HG03565 (cell line): ENCODE results near the gene SNTG2.
"Not testable (repeated sequence)": the region's sequence is repeated elsewhere in the genome, so short reads cannot be mapped to it uniquely, and the experiment has no call there.

Source experiments
- ATAC-seq: cut with Tn5 transposase; IDR thresholded peaks from one replicate; pipeline ENCODE4 v1.9.1; 2021; ENCODE audit warnings: mild to moderate bottlenecking, moderate library complexity; ENCODE audit not compliant: unreplicated experiment

The SNTG2 gene

DNA sequence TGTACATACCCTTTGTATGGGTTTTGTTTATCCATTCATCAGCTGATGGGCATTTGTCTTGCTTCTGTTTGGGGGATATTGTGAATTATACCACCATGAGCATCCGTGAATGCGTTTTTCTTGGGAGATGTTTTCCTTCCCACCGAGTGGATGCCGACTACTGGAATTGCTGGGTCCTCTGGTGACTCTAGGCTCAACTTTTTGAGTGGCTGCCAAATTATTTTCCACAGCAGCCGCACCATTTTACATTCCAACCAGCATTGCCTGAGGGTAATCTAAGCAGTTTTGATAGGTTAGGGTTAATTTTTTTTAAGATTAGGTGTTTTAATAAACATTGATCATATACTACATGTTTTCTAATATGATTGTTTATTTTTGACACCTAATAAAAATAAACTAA lies 220.1 kb downstream of the SNTG2 start:
- ATAC-seq = no peak

GRCh38 chr2:1173528-1173927 lies 222.9 kb downstream of the SNTG2 start:
- ATAC-seq = no peak

DNA sequence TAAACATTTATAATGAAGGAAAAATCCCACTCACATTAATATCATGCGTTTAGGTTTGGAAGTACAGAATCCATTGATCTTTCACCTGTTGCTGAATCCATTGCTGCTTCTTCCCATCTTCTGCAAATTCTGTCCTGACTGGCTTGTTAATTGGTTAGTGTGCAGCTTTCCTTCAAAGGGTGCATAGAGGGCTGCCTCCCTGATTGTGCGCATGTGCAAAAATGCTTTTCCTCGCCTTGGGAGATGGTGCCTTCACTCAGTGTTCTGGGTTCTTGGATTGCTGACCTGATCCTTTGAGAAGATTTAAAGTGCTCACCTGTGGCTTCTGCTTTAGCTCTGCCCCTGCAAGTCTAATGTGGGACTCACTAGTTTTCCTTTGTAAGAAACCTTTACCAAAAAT lies 231.2 kb downstream of the SNTG2 start:
- ATAC-seq = no peak

- ATAC-seq = no peak
These were observed 232.7 kb downstream of the SNTG2 start for GRCh38 chr2:1183300-1183699.

GRCh38 chr2:1186421-1186820 lies 235.8 kb downstream of the SNTG2 start:
- no peak for ATAC-seq

DNA sequence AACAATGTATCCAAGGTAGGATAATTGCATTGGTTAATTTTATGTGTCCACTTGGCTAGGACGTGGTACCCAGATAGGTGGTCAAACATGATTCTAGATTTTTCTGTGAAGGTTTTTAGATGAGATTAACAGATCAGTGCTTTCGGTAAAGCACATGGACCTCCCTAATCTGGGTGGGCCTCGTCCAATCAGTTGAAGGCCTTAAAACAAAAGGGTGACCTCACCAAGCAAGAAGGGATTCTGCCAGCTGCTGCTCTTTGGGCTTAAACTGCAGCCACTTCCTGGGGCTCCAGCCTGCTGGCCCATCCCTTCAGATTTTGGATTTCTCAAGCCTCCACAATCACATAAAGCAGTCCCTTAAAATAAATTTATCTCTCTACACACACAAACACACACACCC lies 236.5 kb downstream of the SNTG2 start:
- no peak for ATAC-seq

GRCh38 chr2:1192121-1192520 lies 241.5 kb downstream of the SNTG2 start:
- ATAC-seq = no peak

- no peak for ATAC-seq
These were observed 243.2 kb downstream of the SNTG2 start for GRCh38 chr2:1193801-1194200.

- ATAC-seq = no peak
These were observed 253.1 kb downstream of the SNTG2 start for GRCh38 chr2:1203772-1204171.

DNA sequence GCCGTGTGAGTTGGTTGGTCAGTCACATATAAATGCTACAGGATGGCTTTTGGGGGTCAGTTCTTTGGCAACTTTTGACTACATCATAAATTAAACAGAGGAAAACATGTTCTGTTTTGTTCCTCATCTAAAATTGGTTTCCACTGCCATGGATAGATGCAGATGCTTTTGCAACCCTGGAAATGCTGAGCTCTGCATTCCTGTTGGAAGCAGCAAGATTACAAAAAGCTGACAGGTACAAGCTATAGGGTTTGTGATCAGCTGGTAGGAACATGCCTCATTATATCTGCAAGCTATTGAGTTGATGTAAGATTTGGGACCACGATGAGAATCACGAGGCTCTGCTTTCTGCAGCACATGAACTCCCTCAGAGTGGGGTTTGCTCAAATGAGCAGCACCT lies 255.2 kb downstream of the SNTG2 start:
- no peak for ATAC-seq

DNA sequence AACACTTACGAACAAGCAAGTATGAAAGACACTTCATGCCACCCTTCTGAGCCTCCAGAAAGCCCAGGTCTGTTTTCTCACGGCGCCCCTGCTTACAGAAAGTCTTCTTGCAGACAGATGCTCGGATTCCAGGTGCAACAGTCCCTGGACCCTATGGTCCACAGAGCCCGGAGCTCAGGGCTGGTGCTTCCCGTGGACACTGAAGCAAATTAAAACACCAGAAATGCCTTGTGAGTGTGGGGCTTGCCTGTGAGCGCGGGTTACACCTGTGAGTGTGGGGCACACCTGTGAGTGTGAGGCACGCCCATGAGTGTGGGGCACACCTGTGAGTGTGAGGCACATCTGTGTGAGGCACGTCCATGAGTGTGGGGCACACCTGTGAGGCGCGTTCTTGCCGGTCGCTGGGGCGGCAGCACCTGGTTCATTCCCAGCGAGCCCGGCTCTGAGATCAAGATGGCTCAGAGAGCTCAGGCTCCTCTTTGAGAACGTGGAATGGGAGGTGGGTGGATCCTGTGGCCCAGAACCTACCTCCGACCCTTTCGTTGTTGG lies 257.4 kb downstream of the SNTG2 start:
- no peak for ATAC-seq

- ATAC-seq = no peak
These were observed 257.9 kb downstream of the SNTG2 start for GRCh38 chr2:1208522-1208921.

DNA sequence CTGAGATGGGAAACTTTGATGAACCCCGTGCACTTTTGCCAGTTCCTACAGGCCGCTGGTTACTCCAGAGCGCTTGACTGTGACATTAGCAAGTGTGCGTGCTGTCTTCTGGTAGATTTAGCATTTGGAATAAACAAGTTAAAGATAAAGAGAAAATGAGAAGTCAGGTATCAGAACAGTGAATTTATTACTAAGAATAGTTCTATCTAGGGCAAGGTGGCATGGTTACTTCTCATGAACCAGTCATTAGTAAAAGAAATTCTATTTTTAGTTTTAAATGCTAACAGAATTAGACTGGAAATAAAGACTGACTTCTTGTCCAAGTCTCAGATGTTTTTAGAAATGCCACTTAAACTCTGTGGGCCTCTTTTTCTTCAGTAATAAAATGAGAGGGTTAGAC lies 258.6 kb downstream of the SNTG2 start:
- ATAC-seq = no peak

GRCh38 chr2:1209761-1210160 lies 259.1 kb downstream of the SNTG2 start:
- no peak for ATAC-seq

DNA sequence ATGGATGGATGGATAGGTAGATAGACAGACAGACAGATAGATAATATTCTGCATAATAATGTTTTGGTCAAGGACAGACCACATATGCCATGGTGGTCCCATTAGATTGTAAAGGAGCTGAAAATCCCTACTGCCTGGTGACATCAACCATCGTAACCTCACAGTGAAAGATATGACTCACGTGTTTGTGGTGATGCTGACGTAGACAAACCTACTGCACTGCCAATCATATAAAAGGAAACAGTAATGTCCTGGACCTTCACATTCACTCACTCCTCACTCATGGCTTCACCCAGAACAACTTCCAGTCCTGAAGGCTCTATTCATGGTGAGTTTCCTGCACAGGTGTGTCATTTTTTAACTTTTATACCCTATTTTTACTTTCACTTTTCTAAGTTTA lies 259.7 kb downstream of the SNTG2 start:
- no peak for ATAC-seq

- no peak for ATAC-seq
These were observed 269.4 kb downstream of the SNTG2 start for GRCh38 chr2:1219901-1220573.

- no peak for ATAC-seq
These were observed 271.4 kb downstream of the SNTG2 start for GRCh38 chr2:1222056-1222455.

DNA sequence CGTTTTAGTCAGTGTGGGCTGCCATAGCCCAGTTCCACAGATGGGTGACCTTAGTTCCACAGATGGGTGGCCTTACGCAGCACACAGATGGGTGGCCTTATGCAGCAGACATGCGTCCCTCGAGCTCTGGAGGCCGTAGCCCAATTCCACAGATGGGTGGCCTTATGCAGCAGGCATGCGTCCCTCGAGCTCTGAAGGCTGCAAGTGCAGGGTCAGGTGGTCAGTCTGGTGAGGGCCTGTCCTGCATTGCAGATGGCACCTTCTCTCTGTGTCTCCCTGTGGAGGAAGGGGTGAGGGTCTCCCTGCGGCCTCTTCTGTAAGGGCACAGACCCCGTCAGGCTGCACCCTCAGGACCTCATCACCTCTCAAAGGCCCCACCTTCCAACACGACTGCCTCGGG lies 273.1 kb downstream of the SNTG2 start:
- no peak for ATAC-seq

DNA sequence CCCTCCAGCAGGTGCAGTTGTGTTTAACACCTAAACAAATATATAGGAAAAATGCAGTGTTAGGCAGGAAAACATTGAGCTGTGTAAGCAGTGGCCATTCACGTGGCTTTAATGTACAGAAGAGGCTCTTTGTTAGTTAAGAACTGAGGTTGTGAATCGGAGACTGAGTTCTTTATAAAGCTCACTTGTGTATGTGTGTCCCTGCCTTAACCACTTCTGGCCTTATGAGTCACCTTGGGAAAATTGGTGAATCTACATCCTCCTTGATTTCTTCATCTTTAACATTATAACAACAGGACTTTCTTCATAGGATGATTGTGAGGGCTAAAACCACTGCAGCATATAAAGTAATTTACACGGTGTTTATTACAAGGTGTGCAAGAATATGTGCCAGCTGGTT lies 274.3 kb downstream of the SNTG2 start:
- no peak for ATAC-seq

DNA sequence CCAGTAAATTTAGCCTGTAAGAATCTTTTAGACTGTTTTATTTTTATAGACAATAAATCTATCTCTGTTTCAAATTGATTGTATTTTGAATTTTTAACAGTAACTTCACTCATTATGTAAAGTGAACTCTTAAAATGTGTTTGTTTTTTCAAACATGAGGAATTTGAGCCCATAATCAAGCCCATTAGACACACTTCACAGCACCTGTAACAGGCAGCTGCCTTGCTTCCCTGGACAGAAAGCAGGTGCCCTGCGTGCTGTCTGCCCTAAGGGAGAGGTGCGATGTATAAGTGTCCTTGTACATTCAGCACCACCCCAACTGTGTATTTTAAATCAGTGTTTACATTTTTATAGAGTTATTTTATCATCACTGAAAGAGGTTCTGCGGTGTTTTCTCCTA lies 276.1 kb downstream of the SNTG2 start:
- ATAC-seq = no peak

GRCh38 chr2:1227274-1227900 lies 276.7 kb downstream of the SNTG2 start:
- ATAC-seq = no peak

- not testable (repeated sequence) for ATAC-seq
These were observed 278.9 kb downstream of the SNTG2 start for GRCh38 chr2:1229596-1229995.
